Right lobe of liver (tissue), 6 donors: ENCODE measurements around the gene CUX1. TPM values are rescaled to one million over a fixed set of nuclear protein-coding genes. Genes with fewer than 3 reads are reported as not detected.

Experiments
- ATAC-seq, 4 donors: fragments of 200-7000 bp; cut with Tn5 transposase; one replicate each; pipeline ENCODE4 v1.9.1; 2020; ENCODE audit warnings: mild to moderate bottlenecking in 4 of 4, moderate library complexity in 4 of 4
- DNase-seq, 3 donors: peaks; one replicate each; pipeline ENCODE4 v3.0.0-alpha.2; 2020
- H3K27ac ChIP-seq, 3 donors: fragments of 200-600 bp; one replicate each; pipeline ENCODE4 v1.8.0; 2022
- H3K27me3 ChIP-seq, 2 donors: fragments of 200-600 bp; one replicate each; pipeline ENCODE4 v1.8.0; 2022
- H3K36me3 ChIP-seq, 4 donors: fragments of 200-600 bp; sonication (generic) in 1 of 4; one replicate each; pipeline versions ENCODE4 v1.5.1 to v1.8.0; 2017 to 2022; ENCODE audit warnings: control low read depth in 1 of 4
- H3K4me1 ChIP-seq, 4 donors: fragments of 200-600 bp; sonication (generic) in 1 of 4; one replicate each; pipeline versions ENCODE4 v1.5.1 to v1.8.0; 2017 to 2022; ENCODE audit warnings: control low read depth in 1 of 4
- H3K4me3 ChIP-seq, 3 donors: fragments of 200-600 bp; one replicate each; pipeline ENCODE4 v1.8.0; 2022
- H3K9me3 ChIP-seq, 4 donors: fragments of 200-600 bp; sonication (generic) in 1 of 4; one replicate each; pipeline versions ENCODE4 v1.5.1 to v1.8.0; 2017 to 2022; ENCODE audit warnings: control low read depth in 1 of 4
- CTCF ChIP-seq, 4 donors: fragments of 200-600 bp in 3 of 4; fragments of 450-650 bp in 1 of 4; IDR thresholded peaks; one replicate each; pipeline versions ENCODE4 v1.5.1 to v1.8.0; 2016 to 2022; ENCODE audit warnings: antibody characterized with exemption in 4 of 4, mild to moderate bottlenecking in 2 of 4
- POLR2A ChIP-seq: fragments of 450-650 bp; IDR thresholded peaks from one replicate; pipeline ENCODE4 v1.6.1; 2017; ENCODE audit warnings: antibody characterized with exemption, mild to moderate bottlenecking
- WGBS: methylation state at CpG from one replicate; pipeline ENCODE4 v1.1.6; 2018; ENCODE audit warnings: low coverage, low lambda C conversion rate; ENCODE audit not compliant: insufficient coverage; ENCODE audit errors: missing lambda C conversion rate; 5-methylcytosine and 5-hydroxymethylcytosine counted together
- intact Hi-C, 2 donors: fragments of 100-400 bp; cut with DNase I; formaldehyde crosslinking; loops; one replicate each; pipeline versions ENCODE4 v1.11.2 to v1.14.1; 2022
- total RNA-seq, 6 experiments: library from RNA; depleted of rRNA in 2 of 6; stranded (reverse); fragments of >200 nt in 2 of 6; fragmentation: NEBNext Ultra II Directional in 3 of 6; extraction: Animal tissue kit (Norgen Biotek cat#: 25700) in 3 of 6; gene quantifications; one replicate each; pipeline versions ENCODE4 v1.1.0 to v1.2.4, GENCODE V29; 2016 to 2023
- donor health status: DM: no; HTN: yes; CAD: no.
- donor health status: DM: no; HTN: no; CAD: no.
- donor health status: DM: no; HTN: no; CAD: no.
- donor health status: DM: no; HTN: yes; CAD: no.
- donor health status: DM: no; HTN: yes; CAD: no.

CUX1 gene
- total RNA-seq, 6 experiments from 2014 or later: 34.3 to 53.1 (median 40.6) TPM

- H3K27ac ChIP-seq: no peak overlapping the region
- intact Hi-C loops: no loop called here
- ATAC-seq: no peak
Observed at GRCh38 chr7:101890749-101891523, 73.5 kb downstream of the CUX1 start.

GRCh38 chr7:101891936-101892640, 74.7 kb downstream of the CUX1 start:
- Histone ChIP-seq H3K9me3 (no peaks in the 10 kb centered on the region), H3K36me3 (no peaks in the 10 kb centered on the region), H3K4me3 (no peak overlapping the region), H3K4me1 (peaks cover 0 to 6% (median 0%) of the 10 kb centered on the region in 4 donors), H3K27ac (no peak overlapping the region), H3K27me3 (no peaks in the 10 kb centered on the region)
- WGBS: 61% methylated on average over 11 of the region's 11 CpGs
- ATAC-seq: peak in 3 of 4 donors; percentile 12 to 42 (median 18)
- no peak for DNase-seq
- intact Hi-C loops: no loop called here
- TF ChIP-seq POLR2A (no peak), CTCF (IDR thresholded peaks at IDR 0.05) (no peak)

More at GRCh38 chr7:101890749-101891523, 73.5 kb downstream of the CUX1 start:
- 63% methylated on average over 7 of the region's 7 CpGs for WGBS
- Histone ChIP-seq H3K4me3 (no peak overlapping the region), H3K36me3 (no peaks in the 10 kb centered on the region), H3K27me3 (no peaks in the 10 kb centered on the region), H3K4me1 (peaks cover 0 to 8% (median under 1%) of the 10 kb centered on the region in 4 donors), H3K9me3 (no peaks in the 10 kb centered on the region)
- TF ChIP-seq POLR2A: no peak
- no peak for TF ChIP-seq CTCF (IDR thresholded peaks at IDR 0.05)
- DNase-seq: no peak

- no peak overlapping the region for H3K27ac ChIP-seq
- peaks cover 0 to 6% (median 0%) of the 10 kb centered on the region in 4 donors for H3K4me1 ChIP-seq
- TF ChIP-seq POLR2A (no peak), CTCF (IDR thresholded peaks at IDR 0.05) (no peak)
- DNase-seq (no peak), ATAC-seq (no peak)
- no peaks in the 10 kb centered on the region for H3K36me3 ChIP-seq
- no peaks in the 10 kb centered on the region for H3K27me3 ChIP-seq
- no peak overlapping the region for H3K4me3 ChIP-seq
- no peaks in the 10 kb centered on the region for H3K9me3 ChIP-seq
- WGBS: 76% methylated on average over 13 of the region's 13 CpGs
- intact Hi-C loops: no loop called here
Observed at GRCh38 chr7:101893341-101894082, 76.1 kb downstream of the CUX1 start.

- H3K27me3 ChIP-seq: no peaks in the 10 kb centered on the region
- H3K4me3 ChIP-seq: no peak overlapping the region
- no peak for TF ChIP-seq POLR2A
- no peak for TF ChIP-seq CTCF (IDR thresholded peaks at IDR 0.05)
- H3K36me3 ChIP-seq: no peaks in the 10 kb centered on the region
- peaks cover 0 to 6% (median 0%) of the 10 kb centered on the region in 4 donors for H3K4me1 ChIP-seq
- DNase-seq (no peak), ATAC-seq (no peak)
- H3K9me3 ChIP-seq: no peaks in the 10 kb centered on the region
- WGBS: 77% methylated on average over 5 of the region's 9 CpGs
- intact Hi-C loops: no loop called here
- no peak overlapping the region for H3K27ac ChIP-seq
Observed at GRCh38 chr7:101896316-101896715, 78.9 kb downstream of the CUX1 start.
